Psoas muscle (tissue), 8 donors: ENCODE data around the gene ARPC1A. TPM values are rescaled to one million over a fixed set of nuclear protein-coding genes. Genes with fewer than 3 reads are reported as not detected.
"Not testable (repeated sequence)": the region's sequence is repeated elsewhere in the genome, so short reads cannot be mapped to it uniquely, and the experiment has no call there.

ENCODE experiments used
- ATAC-seq, 4 donors: fragments of 200-7000 bp; cut with Tn5 transposase; one replicate each; pipeline ENCODE4 v1.9.1; 2020; ENCODE audit warnings: moderate library complexity in 3 of 4, mild to moderate bottlenecking in 2 of 4
- DNase-seq, 2 donors: peaks; one replicate each; pipeline ENCODE4 v3.0.0-alpha.2; 2020
- H3K27ac ChIP-seq: fragments of 200-600 bp; one replicate; pipeline ENCODE4 v1.8.0; 2022
- H3K27me3 ChIP-seq, 3 donors: fragments of 200-600 bp in 1 of 3; one replicate each; pipeline versions ENCODE4 v1.6.1 to v1.8.0; 2013 to 2022; ENCODE audit warnings: low read length in 2 of 3, mild to moderate bottlenecking in 2 of 3, moderate library complexity in 1 of 3; ENCODE audit not compliant: insufficient read depth in 3 of 3
- H3K36me3 ChIP-seq, 2 donors: fragments of 200-600 bp in 1 of 2; one replicate each; pipeline versions ENCODE4 v1.6.1 to v1.8.0; 2013 to 2022; ENCODE audit warnings: low read depth in 1 of 2, mild to moderate bottlenecking in 1 of 2, moderate library complexity in 1 of 2; ENCODE audit not compliant: insufficient read depth in 1 of 2
- H3K4me1 ChIP-seq: fragments of 200-600 bp; one replicate; pipeline ENCODE4 v1.8.0; 2022
- H3K4me3 ChIP-seq: fragments of 200-600 bp; one replicate; pipeline ENCODE4 v1.8.0; 2022; ENCODE audit warnings: mild to moderate bottlenecking
- H3K9me3 ChIP-seq: fragments of 200-600 bp; one replicate; pipeline ENCODE4 v1.8.0; 2022
- WGBS, 3 donors: extraction: QIAGEN DNeasy Blood & Tissue Kit; methylation state at CpG; one replicate each; pipeline versions ENCODE4 v1.1.6 to v1.1.7; 2013; 5-methylcytosine and 5-hydroxymethylcytosine counted together
- intact Hi-C, 2 donors: fragments of 100-400 bp; cut with DNase I; formaldehyde crosslinking; loops; one replicate each; pipeline versions ENCODE4 v1.11.0 to v1.14.2; 2022
- polyA plus RNA-seq, 3 donors: library from polyadenylated mRNA; stranded (reverse); fragments of 200-250 nt; gene quantifications; one replicate each; pipeline ENCODE4 v1.2.3, GENCODE V29; 2013
- total RNA-seq, 4 donors: library from RNA; stranded (reverse); fragmentation: NEBNext Ultra II Directional in 2 of 4; extraction: Animal tissue kit (Norgen Biotek cat#: 25700) in 2 of 4; gene quantifications; one replicate each; pipeline versions ENCODE4 v1.2.1 to v1.2.4, GENCODE V29; 2021 to 2023
- TF ChIP-seq, protein P1 (sequence below): fragments of 200-600 bp; IDR thresholded peaks from one replicate; pipeline ENCODE4 v1.8.0; 2022; ENCODE audit warnings: antibody characterized with exemption
- donor health status: healthy with polysubstance abuse.
- donor health status: DM: no; HTN: no; CAD: no; lungs with moderate emphysema.
- donor health status: Bipolar disorder and iron deficiency.
- donor health status: healthy.
- donor health status: DM: yes; HTN: yes; CAD: no.
- donor health status: DM: no; HTN: no; CAD: no.
- donor health status: DM: no; HTN: no; CAD: no.
- donor health status: DM: yes; HTN: yes; CAD: no.

The ARPC1A gene
- total and polyA plus RNA-seq, 7 donors = 38.1 to 114 (median 47.6) TPM

DNA sequence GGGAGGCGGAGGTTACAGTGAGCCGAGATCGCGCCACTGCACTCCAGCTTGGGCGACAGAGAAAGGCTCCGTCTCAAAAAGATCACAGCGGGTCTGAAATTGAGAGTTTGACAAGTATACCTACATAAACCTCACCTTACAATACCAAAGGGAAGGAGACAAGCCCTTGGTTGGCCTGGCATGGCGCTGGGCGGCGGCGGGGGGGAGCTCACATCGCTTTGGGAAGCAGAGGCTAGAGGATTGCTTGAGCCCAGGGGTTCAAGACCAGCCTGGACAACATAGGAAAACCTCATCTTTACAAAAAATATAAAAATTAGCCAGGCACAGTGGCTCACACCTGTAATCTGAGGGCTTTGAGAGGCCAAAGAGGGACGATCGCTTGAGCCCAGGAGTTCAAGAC is 1.1 kb upstream of the ARPC1A start:
- ATAC-seq (no peak), DNase-seq (no peak)
- no peaks in the 10 kb centered on the region for H3K27me3 ChIP-seq
- TF ChIP-seq, protein P1, sequence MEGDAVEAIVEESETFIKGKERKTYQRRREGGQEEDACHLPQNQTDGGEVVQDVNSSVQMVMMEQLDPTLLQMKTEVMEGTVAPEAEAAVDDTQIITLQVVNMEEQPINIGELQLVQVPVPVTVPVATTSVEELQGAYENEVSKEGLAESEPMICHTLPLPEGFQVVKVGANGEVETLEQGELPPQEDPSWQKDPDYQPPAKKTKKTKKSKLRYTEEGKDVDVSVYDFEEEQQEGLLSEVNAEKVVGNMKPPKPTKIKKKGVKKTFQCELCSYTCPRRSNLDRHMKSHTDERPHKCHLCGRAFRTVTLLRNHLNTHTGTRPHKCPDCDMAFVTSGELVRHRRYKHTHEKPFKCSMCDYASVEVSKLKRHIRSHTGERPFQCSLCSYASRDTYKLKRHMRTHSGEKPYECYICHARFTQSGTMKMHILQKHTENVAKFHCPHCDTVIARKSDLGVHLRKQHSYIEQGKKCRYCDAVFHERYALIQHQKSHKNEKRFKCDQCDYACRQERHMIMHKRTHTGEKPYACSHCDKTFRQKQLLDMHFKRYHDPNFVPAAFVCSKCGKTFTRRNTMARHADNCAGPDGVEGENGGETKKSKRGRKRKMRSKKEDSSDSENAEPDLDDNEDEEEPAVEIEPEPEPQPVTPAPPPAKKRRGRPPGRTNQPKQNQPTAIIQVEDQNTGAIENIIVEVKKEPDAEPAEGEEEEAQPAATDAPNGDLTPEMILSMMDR = no peak
- H3K27ac ChIP-seq = no peak overlapping the region
- H3K9me3 ChIP-seq = no peaks in the 10 kb centered on the region
- peak overlapping the region; percentile 94 for H3K4me3 ChIP-seq
- H3K4me1 ChIP-seq = peaks cover 20% of the 10 kb centered on the region
- intact Hi-C loops = no loop called here
- H3K36me3 ChIP-seq = no peaks in the 10 kb centered on the region
- 97 to 98% (median 98%) methylated on average over 14 of the region's 14 CpGs for WGBS, 3 donors

DNA sequence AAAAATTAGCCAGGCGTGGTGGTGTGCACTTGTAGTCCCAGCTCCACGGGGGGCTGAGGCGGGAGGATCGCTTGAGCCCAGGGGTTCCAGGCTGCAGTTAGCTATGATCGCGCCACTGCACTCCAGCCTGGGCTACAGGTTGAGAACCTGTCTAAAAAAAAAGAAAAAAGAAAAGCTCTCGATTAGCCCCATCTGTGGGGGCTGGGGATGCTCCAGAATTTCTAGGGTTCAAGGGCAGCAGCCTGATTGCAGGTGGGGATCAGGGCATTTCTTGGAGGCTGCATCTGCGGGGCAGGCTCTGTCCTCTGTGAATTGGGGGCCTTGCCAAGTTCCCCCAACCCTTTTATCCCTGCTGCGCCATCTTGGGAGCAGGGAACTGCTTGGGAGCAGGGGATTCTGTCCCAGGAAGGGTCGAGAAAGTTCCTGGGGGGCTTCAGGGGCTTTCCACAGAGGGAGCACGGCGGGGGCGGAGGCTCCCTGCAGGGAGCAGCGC is 651 bp upstream of the ARPC1A start:
- H3K27me3 ChIP-seq = no peaks in the 10 kb centered on the region
- no peaks in the 10 kb centered on the region for H3K36me3 ChIP-seq
- H3K4me3 ChIP-seq = peak overlapping the region; percentile 94
- TF ChIP-seq, protein P1 = no peak
- peaks cover 25% of the 10 kb centered on the region for H3K4me1 ChIP-seq
- peak in 3 of 4 donors; percentile 3 to 7 (median 4) for ATAC-seq
- no peaks in the 10 kb centered on the region for H3K9me3 ChIP-seq
- WGBS, 3 donors = 25 to 29% (median 27%) methylated on average over 14 of the region's 14 CpGs
- intact Hi-C loops = no loop called here
- peak overlapping the region; percentile 90 for H3K27ac ChIP-seq
- DNase-seq = no peak

DNA sequence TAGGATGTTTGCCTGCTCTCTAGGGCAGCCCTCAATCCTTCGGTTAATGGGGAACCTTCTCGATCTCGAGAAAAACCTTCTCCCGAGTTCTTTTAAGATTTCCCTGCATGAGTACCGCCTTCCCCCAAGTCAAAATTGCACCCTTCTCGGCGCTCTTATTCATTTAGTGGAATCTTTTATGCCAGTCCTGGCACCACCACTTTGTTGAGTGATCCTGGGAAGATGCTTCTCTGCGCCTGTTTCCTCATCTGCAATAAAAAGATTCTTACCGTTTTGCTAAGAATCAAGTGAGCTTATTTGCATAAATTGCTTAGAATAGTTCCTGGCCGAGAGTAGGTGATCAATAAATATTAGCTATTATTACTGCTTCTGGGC is 697 bp downstream of the ARPC1A start:
- intact Hi-C loops = loop anchor here in 1 of 2 donors (2.0 kb wide), 1 partner anchor 42 kb away; no protein-coding TSS in a partner anchor
- Histone ChIP-seq H3K9me3 (no peaks in the 10 kb centered on the region), H3K27me3 (no peaks in the 10 kb centered on the region), H3K4me3 (peak overlapping the region; percentile 94), H3K36me3 (no peaks in the 10 kb centered on the region), H3K4me1 (peaks cover 29% of the 10 kb centered on the region), H3K27ac (peak overlapping the region; percentile 90)
- DNase-seq (no peak), ATAC-seq (no peak)
- WGBS, 3 donors = 1 to 3% (median 2%) methylated on average over 10 of the region's 10 CpGs
- TF ChIP-seq, protein P1 = no peak

DNA sequence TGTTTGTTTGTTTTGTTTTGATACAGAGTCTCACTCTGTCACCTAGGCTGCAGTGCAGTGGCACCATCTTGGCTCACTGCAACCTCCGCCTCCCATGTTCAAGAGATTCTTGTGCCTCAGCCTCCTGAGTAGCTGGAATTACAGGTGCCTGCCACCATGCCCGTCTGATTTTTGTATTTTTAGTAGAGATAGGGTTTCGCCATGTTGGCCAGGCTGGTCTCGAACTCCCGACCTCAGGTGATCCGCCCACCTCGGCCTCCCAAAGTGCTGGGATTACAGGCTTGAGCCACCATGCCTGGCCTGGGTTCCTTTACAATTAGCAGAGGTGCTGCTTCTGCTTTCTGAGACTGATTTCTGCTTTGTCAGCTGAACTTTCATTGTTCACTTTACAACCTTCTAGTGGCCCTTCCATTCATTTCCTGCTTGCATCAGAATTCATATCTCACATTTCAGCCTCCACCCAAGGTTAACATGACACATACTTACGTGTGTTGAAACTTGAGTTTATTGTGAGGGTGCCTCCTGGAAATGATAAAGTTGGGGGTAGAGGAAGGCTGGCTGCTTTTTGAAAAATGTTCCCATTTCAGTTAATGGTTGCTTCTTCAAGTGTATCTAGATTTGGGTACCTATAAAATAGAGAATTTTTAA is 4.7 kb downstream of the ARPC1A start:
- H3K4me3 ChIP-seq = not testable (repeated sequence)
- peaks cover 29% of the 10 kb centered on the region for H3K4me1 ChIP-seq
- peak; percentile 36 to 63 (median 50) for ATAC-seq

DNA sequence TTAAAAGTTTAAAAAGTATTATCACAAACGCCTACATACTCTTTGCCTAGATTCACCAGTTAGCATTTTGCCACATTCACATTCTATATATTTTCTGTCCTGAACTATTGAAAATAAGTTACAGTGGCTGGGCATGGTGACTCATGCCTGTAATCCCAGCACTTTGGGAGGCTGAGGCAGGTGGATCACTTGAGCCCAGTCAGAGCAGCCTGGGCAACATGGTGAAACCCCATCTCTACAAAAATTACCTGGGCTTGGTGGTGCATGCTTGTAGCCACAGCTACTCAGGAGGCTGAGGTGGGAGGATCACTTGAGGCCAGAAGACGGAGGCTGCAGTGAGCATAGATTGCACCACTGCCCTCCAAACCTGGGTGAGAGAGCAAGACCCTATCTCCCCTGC is 5.3 kb downstream of the ARPC1A start:
- Histone ChIP-seq H3K36me3 (peaks cover 0 to 32% of the 10 kb centered on the region in 2 donors), H3K27ac (peak overlapping the region; percentile 39), H3K4me3 (no peak overlapping the region), H3K27me3 (no peaks in the 10 kb centered on the region), H3K4me1 (peaks cover 29% of the 10 kb centered on the region), H3K9me3 (no peaks in the 10 kb centered on the region)
- intact Hi-C loops = no loop called here
- DNase-seq (no peak), ATAC-seq (peak; percentile 40 to 63 (median 48))
- 91 to 97% (median 97%) methylated on average over 2 of the region's 2 CpGs for WGBS, 3 donors
- TF ChIP-seq, protein P1 = no peak

More for the DNA sequence above, 4.7 kb downstream of the ARPC1A start:
- WGBS, 3 donors = 55 to 65% (median 56%) methylated on average over 8 of the region's 8 CpGs
- Histone ChIP-seq H3K36me3 (peaks cover 0 to 27% of the 10 kb centered on the region in 2 donors), H3K27ac (peak overlapping the region; percentile 39)
- H3K27me3 ChIP-seq, intact Hi-C loops, DNase-seq, H3K9me3 ChIP-seq: not testable (repeated sequence)
